ENCODE measurements around the gene PPP2R1B. TPM values are rescaled to one million over a fixed set of nuclear protein-coding genes. Genes with fewer than 3 reads are reported as not detected.

PPP2R1B gene
- polyA plus RNA-seq, 1 donor from 2014 or later, result 10.4 TPM

GRCh38 chr11:111731821-111732220 lies 34.4 kb downstream of the PPP2R1B start:
- TF ChIP-seq TAF1 (IDR thresholded peaks at IDR 0.05; ENCODE audit: low read depth), result no peak
- no peak for TF ChIP-seq MXI1 (conservative IDR thresholded peaks at IDR 0.05; ENCODE audit: poor library complexity, severe bottlenecking)
- TF ChIP-seq REST (IDR thresholded peaks at IDR 0.05; ENCODE audit: borderline replicate concordance), result no peak
- no peak for TF ChIP-seq EZH2 (IDR thresholded peaks at IDR 0.05; ENCODE audit: borderline replicate concordance, insufficient read depth, low read length, poor library complexity, severe bottlenecking)
- TF ChIP-seq SMC3 (conservative IDR thresholded peaks at IDR 0.05; ENCODE audit: poor library complexity), result no peak
- no peak for TF ChIP-seq RAD21 (conservative IDR thresholded peaks at IDR 0.05)
- no peak for TF ChIP-seq CTCF (IDR thresholded peaks at IDR 0.05; ENCODE audit: poor library complexity, severe bottlenecking)
- no peak for TF ChIP-seq EP300 (conservative IDR thresholded peaks at IDR 0.05; ENCODE audit: poor library complexity, severe bottlenecking)
- TF ChIP-seq POLR2AphosphoS5 (IDR thresholded peaks at IDR 0.05), result no peak
- H3K9me2 ChIP-seq (ENCODE audit: insufficient read depth, low read length), result no peaks in the 10 kb centered on the region
- peak overlapping the region; percentile 52 for H3K27ac ChIP-seq (ENCODE audit: low read length)
- H3K9ac ChIP-seq (ENCODE audit: low read length), result no peak overlapping the region
- no peak overlapping the region for H2AFZ ChIP-seq (ENCODE audit: low read depth, low read length)
- H4K20me1 ChIP-seq (ENCODE audit: insufficient read depth), result no peaks in the 10 kb centered on the region
- H3K79me2 ChIP-seq (replicated peaks; ENCODE audit: insufficient read depth, low read length), result no peaks in the 10 kb centered on the region
- H3K4me3 ChIP-seq (ENCODE audit: low read length), result no peak overlapping the region
- H3K27me3 ChIP-seq (ENCODE audit: insufficient read depth, low read depth, low read length), result no peaks in the 10 kb centered on the region
- H3K4me2 ChIP-seq (ENCODE audit: low read length), result no peak overlapping the region
- H3K9me3 ChIP-seq (ENCODE audit: low read length), result no peaks in the 10 kb centered on the region
- H3K36me3 ChIP-seq (ENCODE audit: insufficient read depth, low read length), result no peaks in the 10 kb centered on the region
- H3F3A ChIP-seq (ENCODE audit: insufficient read depth, low read length, poor library complexity, severe bottlenecking), result no peaks in the 10 kb centered on the region

GRCh38 chr11:111730871-111731591 lies 35.2 kb downstream of the PPP2R1B start:
- Histone ChIP-seq H2AFZ (ENCODE audit: low read depth, low read length) (no peak overlapping the region), H3K4me2 (ENCODE audit: low read length) (no peak overlapping the region), H3K9ac (ENCODE audit: low read length) (peak overlapping the region; percentile 34), H4K20me1 (ENCODE audit: insufficient read depth) (no peaks in the 10 kb centered on the region), H3K79me2 (replicated peaks; ENCODE audit: insufficient read depth, low read length) (no peaks in the 10 kb centered on the region), H3K9me3 (ENCODE audit: low read length) (no peaks in the 10 kb centered on the region), H3K9me2 (ENCODE audit: insufficient read depth, low read length) (no peaks in the 10 kb centered on the region), H3K4me3 (ENCODE audit: low read length) (peak overlapping the region; percentile 4), H3K36me3 (ENCODE audit: insufficient read depth, low read length) (no peaks in the 10 kb centered on the region), H3F3A (ENCODE audit: insufficient read depth, low read length, poor library complexity, severe bottlenecking) (no peaks in the 10 kb centered on the region), H3K27me3 (ENCODE audit: insufficient read depth, low read depth, low read length) (no peaks in the 10 kb centered on the region), H3K27ac (ENCODE audit: low read length) (peak overlapping the region; percentile 52)
- TF ChIP-seq POLR2AphosphoS5 (IDR thresholded peaks at IDR 0.05), result peak; percentile 64
- TF ChIP-seq TAF1 (IDR thresholded peaks at IDR 0.05; ENCODE audit: low read depth), result no peak

All from neural cell (in vitro differentiated cells).